GM18873 (cell line): ENCODE data around the gene CHRNA4.

ENCODE experiments used
- ATAC-seq: cut with Tn5 transposase; IDR thresholded peaks from one replicate; pipeline ENCODE4 v1.9.1; 2021; ENCODE audit warnings: mild to moderate bottlenecking, moderate library complexity, moderate number of reproducible peaks; ENCODE audit not compliant: unreplicated experiment, low FRiP score

The CHRNA4 gene

GRCh38 chr20:63360850-63361518, at the start of gene CHRNA4:
Gene CHRNA4 (minus strand): TSS chr20:63361349. CDS start chr20:63361165, 184 bp downstream.
- no peak for ATAC-seq

GRCh38 chr20:63409834-63410435, 48.8 kb upstream of the CHRNA4 start:
- no peak for ATAC-seq

GRCh38 chr20:63409066-63409833, 48.1 kb upstream of the CHRNA4 start:
- ATAC-seq, result no peak

GRCh38 chr20:63408684-63409046, 47.5 kb upstream of the CHRNA4 start:
- ATAC-seq, result no peak

GRCh38 chr20:63407928-63408683, 47.0 kb upstream of the CHRNA4 start:
- no peak for ATAC-seq

GRCh38 chr20:63406617-63407245, 45.6 kb upstream of the CHRNA4 start:
- ATAC-seq, result no peak

- ATAC-seq, result no peak
Measured at GRCh38 chr20:63406011-63406410, 44.9 kb upstream of the CHRNA4 start.

GRCh38 chr20:63405102-63405730, 44.1 kb upstream of the CHRNA4 start:
- ATAC-seq, result no peak

- no peak for ATAC-seq
Measured at GRCh38 chr20:63404129-63405085, 43.3 kb upstream of the CHRNA4 start.

GRCh38 chr20:63403403-63404105, 42.4 kb upstream of the CHRNA4 start:
- no peak for ATAC-seq

GRCh38 chr20:63402860-63403220, 41.7 kb upstream of the CHRNA4 start:
- no peak for ATAC-seq

GRCh38 chr20:63402181-63402859, 41.2 kb upstream of the CHRNA4 start:
- no peak for ATAC-seq

GRCh38 chr20:63401384-63402110, 40.4 kb upstream of the CHRNA4 start:
- ATAC-seq, result no peak

- ATAC-seq, result no peak
Measured at GRCh38 chr20:63400486-63401210, 39.5 kb upstream of the CHRNA4 start.

- no peak for ATAC-seq
Measured at GRCh38 chr20:63399596-63400375, 38.6 kb upstream of the CHRNA4 start.
